Mesenteric fat pad (tissue), 1 donor: ENCODE results near the gene PANX2. TPM values are rescaled to one million over a fixed set of nuclear protein-coding genes. Genes with fewer than 3 reads are reported as not detected.

Source experiments
- DNase-seq: peaks from one replicate; pipeline ENCODE4 v3.0.0-alpha.2; 2020; ENCODE audit warnings: low spot score
- total RNA-seq: library from RNA; stranded (reverse); fragmentation: NEBNext Ultra II Directional; extraction: Animal tissue kit (Norgen Biotek cat#: 25700); gene quantifications from one replicate; pipeline ENCODE4 v1.2.1, GENCODE V29; 2021
- donor health status: DM: yes; HTN: yes; CAD: no.

The PANX2 gene
- total RNA-seq, 1 donor from 2014 or later = 1.9 TPM

DNA sequence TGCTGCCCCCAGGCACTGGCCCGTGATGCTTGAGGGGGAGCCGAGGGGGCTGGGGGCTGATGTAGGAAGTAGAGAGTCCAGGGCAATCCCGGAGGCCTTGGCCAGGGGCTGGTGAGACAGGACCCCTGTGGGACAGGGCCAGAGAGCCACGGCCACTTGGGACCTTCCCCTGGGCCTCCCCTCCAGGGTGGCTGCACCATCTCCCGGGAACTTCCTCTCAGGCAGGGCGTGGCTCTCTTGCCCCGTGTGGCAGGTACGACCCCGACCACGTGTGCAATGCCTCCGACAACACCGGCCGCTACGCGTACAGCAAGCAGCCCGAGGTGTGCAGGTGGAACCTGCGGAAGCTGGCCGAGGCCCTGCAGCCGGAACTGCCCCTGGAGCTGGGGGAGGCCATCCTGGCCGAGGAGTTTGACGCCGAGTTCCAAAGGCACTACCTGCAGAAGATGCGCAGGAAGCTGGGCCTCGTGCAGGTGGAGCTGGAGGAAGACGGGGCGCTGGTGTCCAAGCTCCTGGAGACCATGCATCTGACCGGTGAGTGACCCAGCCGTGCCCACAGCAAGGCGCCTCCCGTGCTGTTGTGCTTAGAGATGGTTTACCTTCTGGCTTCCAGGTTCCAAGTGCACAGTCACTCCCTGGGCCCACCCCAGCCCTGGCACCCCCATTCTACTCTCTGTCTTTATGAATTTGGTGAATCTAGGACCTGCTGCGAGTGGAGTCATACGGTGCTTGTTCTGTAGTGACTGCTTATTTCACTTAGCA lies 40.0 kb downstream of the PANX2 start:
- no peak for DNase-seq

DNA sequence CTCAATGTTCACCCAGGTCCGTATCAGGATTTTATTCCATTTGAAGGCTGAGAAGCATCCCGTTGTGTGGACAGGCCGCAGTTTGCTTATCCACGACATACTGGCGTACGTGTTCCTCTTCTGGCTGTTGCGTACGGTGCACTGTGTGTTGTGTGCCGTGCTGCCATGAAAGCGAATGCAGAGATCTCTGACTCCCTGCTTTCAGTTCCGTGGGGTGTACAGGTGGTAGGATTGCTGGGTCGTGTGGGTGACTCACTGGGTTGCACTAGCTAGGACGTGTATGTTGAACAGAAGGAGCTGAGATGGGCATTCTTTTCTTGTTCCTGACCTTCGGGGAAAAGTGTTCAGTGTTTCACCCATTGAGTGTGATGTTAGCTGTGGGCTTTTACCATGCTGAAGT lies 40.6 kb downstream of the PANX2 start:
- no peak for DNase-seq

DNA sequence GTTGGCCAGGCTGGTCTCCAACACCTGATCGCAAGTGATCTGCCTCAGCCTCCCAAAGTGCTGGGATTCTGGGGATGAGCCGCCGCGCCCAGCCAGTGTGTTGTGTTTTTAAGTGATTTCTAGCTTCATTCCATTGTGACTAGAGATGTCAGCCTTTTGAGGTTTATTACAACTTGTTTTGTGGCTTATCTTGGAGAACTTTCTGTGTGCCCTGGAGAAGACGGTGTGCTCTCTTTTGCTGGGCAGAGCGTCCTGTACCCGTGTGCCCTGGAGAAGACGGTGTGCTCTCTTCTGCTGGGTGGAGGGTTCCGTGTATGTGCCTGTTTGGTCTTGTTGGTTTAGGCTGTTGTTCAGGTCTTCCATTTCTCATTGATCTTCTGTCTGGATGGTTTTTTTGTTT lies 42.7 kb downstream of the PANX2 start:
- DNase-seq = no peak

GRCh38 chr22:50215297-50216054 lies 44.9 kb downstream of the PANX2 start:
- DNase-seq = no peak

GRCh38 chr22:50216055-50216683 lies 45.6 kb downstream of the PANX2 start:
- DNase-seq = no peak

- no peak for DNase-seq
Observed at GRCh38 chr22:50216684-50217520, 46.4 kb downstream of the PANX2 start.

- DNase-seq = no peak
Observed at GRCh38 chr22:50217543-50218152, 47.1 kb downstream of the PANX2 start.

DNA sequence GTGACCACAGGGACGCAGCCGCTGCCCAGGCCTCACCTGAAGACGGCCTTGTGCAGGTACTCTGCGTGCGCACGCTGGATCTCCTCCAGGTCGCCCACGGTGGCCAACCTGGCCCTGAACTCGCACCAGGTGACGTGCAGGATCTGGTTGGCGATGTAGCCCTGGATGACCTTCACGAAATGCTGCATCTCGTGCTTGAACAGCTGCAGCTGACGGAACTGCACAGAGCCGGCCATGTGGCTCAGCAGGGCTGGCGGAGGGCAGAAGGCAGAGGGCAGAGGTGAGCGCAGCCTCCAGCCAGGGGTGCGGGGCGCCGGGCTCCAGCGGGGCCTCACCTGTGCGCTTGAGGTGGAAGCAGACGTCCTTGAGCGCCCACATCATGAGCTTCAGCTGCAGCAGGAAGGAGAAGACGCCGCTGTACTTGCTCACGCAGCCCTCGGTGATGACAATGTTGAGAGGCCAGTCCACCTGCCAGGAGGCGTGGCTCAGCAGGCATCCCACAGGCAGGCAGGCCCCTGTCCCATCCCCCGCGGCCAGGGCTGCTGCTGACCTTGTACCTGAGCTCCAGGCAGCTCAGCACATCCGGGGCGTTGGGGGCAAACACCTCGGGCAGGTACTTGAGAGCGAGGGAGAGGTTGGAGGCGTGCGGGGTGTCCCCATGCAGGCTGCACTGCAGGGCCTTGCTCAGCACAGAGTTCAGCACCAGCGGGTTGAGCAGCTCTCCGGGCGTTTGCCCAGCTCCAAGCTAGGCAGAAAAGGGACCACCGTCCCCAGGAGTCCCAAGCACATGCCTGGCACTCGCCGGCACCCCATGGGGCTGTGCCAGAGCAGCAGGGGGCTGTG lies 47.8 kb downstream of the PANX2 start:
- DNase-seq = no peak

- no peak for DNase-seq
Observed at GRCh38 chr22:50218996-50219727, 48.6 kb downstream of the PANX2 start.

DNA sequence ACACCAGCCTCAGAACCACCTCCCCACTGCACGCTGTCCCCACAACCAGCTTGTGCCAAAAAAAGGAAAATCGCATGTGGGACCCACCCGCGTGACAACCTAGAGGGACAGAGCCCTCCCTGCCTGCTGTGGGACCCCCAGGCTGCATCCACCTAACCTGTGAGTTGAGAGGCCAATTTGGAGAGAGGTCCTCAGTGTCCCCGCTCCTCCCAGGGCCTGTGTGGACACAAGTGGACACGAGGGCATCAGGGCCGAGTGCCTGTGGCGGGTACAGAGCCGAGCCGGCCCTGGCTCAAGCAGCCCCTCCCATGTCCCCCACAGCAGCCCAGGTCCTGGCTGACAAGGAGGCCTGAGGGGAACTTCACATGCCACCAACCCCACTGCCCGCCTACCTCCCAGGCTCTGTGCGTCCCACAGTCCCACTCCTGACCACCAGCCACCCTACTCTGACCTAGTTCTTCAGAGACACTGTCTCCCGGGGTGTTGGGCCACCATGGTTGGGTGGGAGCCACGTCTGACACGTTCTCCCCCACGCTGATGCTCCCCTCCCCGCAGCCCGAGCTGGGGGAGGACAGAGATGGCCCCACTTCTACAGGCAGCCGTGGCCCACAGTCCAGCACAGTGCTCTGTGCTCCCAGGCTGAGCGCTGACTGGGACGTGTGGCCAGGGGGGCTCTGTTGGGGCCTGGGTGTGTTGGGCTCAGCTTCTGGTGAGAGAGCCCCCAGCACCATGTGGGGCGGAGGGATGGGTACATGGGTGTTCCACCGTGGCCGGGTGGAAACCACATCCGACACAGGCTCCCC lies 49.5 kb downstream of the PANX2 start:
- no peak for DNase-seq

DNA sequence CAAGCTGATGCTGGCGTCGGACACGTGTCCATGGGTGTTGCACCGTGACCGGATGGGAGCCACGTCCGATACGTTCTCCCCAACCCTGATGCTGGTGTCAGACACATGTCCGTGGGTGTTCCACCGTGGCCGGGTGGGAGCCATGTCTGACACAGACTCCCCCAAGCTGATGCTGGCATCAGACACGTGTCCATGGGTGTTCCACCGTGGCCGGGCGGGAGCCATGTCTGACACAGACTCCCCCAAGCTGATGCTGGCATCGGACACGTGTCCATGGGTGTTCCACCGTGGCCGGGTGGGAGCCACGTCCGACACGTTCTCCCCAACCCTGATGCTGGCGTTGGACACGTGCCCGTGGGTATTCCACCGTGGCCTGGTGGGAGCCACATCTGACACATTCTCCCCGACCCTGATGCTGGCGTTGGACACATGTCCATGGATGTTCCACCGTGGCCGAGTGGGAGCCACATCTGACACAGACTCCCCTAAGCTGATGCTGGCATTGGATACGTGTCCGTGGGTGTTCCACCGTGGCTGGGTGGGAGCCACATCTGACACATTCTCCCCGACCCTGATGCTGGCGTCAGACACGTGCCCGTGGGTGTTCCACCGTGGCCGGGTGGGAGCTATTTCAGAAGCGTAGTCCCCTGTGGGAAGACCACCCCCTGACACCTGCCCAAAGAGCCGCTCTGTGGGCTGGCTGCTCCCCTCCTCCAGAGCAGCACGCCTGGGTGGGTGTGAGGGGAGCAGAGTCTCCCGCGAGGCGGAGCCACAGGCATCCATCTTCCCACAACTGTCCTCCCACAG lies 50.3 kb downstream of the PANX2 start:
- no peak for DNase-seq

GRCh38 chr22:50221410-50222300 lies 51.1 kb downstream of the PANX2 start:
- no peak for DNase-seq

GRCh38 chr22:50222508-50222907 lies 52.0 kb downstream of the PANX2 start:
- DNase-seq = no peak

- no peak for DNase-seq
Observed at GRCh38 chr22:50224071-50224470, 53.5 kb downstream of the PANX2 start.

GRCh38 chr22:50225200-50225969 lies 54.9 kb downstream of the PANX2 start:
- DNase-seq = no peak
